ENCODE data around the gene CORO1C. TPM values are rescaled to one million over a fixed set of nuclear protein-coding genes. Genes with fewer than 3 reads are reported as not detected.
"Not testable (repeated sequence)": the region's sequence is repeated elsewhere in the genome, so short reads cannot be mapped to it uniquely, and the experiment has no call there.

The CORO1C gene
- polyA plus RNA-seq, 6 donors from 2014 or later = 71.0 to 84.7 (median 73.4) TPM

GRCh38 chr12:108618953-108619274 is 112.4 kb downstream of the CORO1C start:
- Mint-ChIP-seq H3K4me3 (peak overlapping the region in 2 of 8 donors; percentile 13 to 65), H3K36me3 (peaks cover 18 to 27% of the 10 kb centered on the region in 2 donors), H3K27ac (peak overlapping the region in 5 of 6 donors; percentile 29 to 99 (median 88)), H3K4me1 (peaks cover 50 to 81% (median 55%) of the 10 kb centered on the region in 3 donors)
- not testable (repeated sequence) for H3K27me3 Mint-ChIP-seq; DNase-seq; H3K9me3 Mint-ChIP-seq; ATAC-seq (ENCODE audit: low read depth in 2 of 2)

DNA sequence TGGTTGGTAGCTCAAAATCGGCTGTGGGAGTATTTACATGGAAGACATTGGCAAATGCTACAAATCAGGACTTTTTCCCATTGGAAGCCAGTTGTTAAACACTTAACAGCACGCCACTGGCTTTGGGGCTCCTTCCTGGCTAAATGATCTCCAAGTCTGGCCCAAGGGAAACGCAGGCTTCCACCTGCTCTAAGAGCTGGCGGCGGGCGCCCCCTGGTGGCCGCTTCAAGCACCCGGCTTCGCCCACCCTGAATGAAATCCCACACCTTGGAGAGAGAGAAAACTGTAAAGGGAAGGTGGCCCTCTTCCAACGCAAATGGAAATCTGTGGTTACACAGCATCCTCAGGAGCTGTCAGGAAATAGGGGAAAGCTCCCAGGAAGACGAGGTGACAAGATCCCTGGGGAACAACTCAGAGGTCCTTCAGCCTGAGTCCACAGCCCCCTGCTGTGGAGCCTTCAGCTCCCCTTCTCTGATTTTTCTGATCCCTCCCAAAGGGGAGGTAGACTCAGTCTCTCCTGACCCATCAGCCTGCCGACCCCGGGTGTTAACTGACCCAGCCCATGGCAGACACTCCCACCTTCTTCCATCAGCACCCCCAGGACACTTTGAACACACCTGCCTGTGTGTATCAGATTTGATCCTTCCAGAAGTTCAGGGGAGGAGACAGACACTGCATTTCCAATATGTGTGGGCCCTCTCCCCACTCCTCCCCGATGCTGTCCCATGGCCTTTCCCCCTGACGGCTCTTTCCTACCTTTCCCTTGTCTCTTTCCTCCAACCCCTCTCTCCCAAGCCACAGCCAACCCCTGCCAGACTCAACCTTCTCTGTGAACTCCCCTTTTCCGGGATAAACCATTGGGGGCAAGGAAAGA is 113.0 kb downstream of the CORO1C start:
- peak overlapping the region; percentile 83 to 99 (median 98) for H3K27ac Mint-ChIP-seq
- H3K9me3 Mint-ChIP-seq = peaks cover 0 to 9% (median 5%) of the 10 kb centered on the region in 7 donors
- H3K27me3 Mint-ChIP-seq = no peaks in the 10 kb centered on the region
- peaks cover 54 to 84% (median 60%) of the 10 kb centered on the region in 3 donors for H3K4me1 Mint-ChIP-seq
- peaks cover 18 to 24% of the 10 kb centered on the region in 2 donors for H3K36me3 Mint-ChIP-seq
- DNase-seq (peak; percentile 74), ATAC-seq (ENCODE audit: low read depth in 2 of 2) (peak; percentile 45 to 51)
- H3K4me3 Mint-ChIP-seq = peak overlapping the region in 6 of 8 donors; percentile 1 to 78 (median 48)

GRCh38 chr12:108616941-108617858 is 114.1 kb downstream of the CORO1C start:
- no peaks in the 10 kb centered on the region for H3K27me3 Mint-ChIP-seq
- peaks cover 0 to 9% (median 4%) of the 10 kb centered on the region in 7 donors for H3K9me3 Mint-ChIP-seq
- peaks cover 54 to 89% (median 62%) of the 10 kb centered on the region in 3 donors for H3K4me1 Mint-ChIP-seq

GRCh38 chr12:108616359-108616758 is 115.0 kb downstream of the CORO1C start:
- Mint-ChIP-seq H3K27me3 (no peaks in the 10 kb centered on the region), H3K4me1 (peaks cover 57 to 84% (median 63%) of the 10 kb centered on the region in 3 donors), H3K9me3 (peaks cover 0 to 9% (median 4%) of the 10 kb centered on the region in 7 donors), H3K36me3 (peaks cover 10 to 18% of the 10 kb centered on the region in 2 donors), H3K4me3 (peak overlapping the region in 4 of 8 donors; percentile 61 to 85 (median 80)), H3K27ac (peak overlapping the region; percentile 88 to 99 (median 98))
- ATAC-seq (ENCODE audit: low read depth in 2 of 2) (no peak), DNase-seq (no peak)

More at GRCh38 chr12:108616941-108617858, 114.1 kb downstream of the CORO1C start:
- ATAC-seq (ENCODE audit: low read depth in 2 of 2) (peak; percentile 88 to 89), DNase-seq (peak; percentile 82)
- Mint-ChIP-seq H3K4me3 (peak overlapping the region in 7 of 8 donors; percentile 6 to 85 (median 67)), H3K27ac (peak overlapping the region; percentile 88 to 99 (median 98)), H3K36me3 (peaks cover 12 to 19% of the 10 kb centered on the region in 2 donors)

DNA sequence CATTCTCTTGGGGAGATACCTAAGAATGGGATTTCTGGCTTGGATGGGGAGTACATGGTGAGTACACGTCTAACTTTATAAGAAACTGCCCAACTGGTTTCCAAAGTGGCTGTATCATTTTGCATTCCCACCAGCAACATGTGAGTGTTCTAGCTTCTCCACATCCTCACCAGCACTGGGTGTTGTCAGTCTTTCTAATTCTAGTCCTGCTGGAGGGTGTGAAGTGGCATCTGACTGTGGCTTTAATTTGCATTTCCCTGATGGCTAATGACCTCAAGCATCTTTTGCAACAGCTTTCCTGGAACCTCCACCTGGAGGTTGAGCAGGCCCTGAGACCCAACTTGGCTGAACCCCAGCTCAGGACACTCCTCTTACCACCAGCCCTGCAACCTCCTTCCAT is 115.4 kb downstream of the CORO1C start:
- Mint-ChIP-seq H3K4me1 (peaks cover 53 to 80% (median 59%) of the 10 kb centered on the region in 3 donors), H3K4me3 (peak overlapping the region in 1 of 8 donors; percentile 44), H3K27ac (peak overlapping the region in 5 of 6 donors; percentile 59 to 99 (median 98)), H3K9me3 (peaks cover 0 to 9% (median 4%) of the 10 kb centered on the region in 7 donors), H3K27me3 (no peaks in the 10 kb centered on the region), H3K36me3 (peaks cover 10 to 14% of the 10 kb centered on the region in 2 donors)
- no peak for ATAC-seq (ENCODE audit: low read depth in 2 of 2)
- DNase-seq = no peak

DNA sequence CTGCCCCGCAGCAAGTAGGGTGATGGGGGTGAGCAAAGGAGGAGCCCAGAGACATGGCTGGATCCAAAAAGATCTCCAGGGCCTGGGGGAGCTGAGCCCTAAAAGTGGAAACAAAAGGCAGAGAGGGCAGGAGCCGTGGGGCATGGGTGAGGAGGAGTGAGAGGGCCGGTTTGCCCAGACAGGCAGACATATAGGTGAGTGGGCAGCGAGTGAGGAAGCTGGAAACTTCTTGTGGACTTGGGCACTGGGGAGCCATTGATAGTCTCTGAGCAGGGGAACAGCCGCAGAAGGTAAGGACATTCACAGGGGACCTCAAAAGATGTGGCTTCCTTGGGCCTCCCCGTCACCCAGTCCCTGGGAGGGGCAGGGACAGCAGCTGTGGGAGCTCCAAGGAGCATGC is 116.7 kb downstream of the CORO1C start:
- peaks cover 0 to 6% (median 0%) of the 10 kb centered on the region in 3 donors for H3K27me3 Mint-ChIP-seq
- peaks cover 7 to 10% of the 10 kb centered on the region in 2 donors for H3K36me3 Mint-ChIP-seq
- peak overlapping the region in 5 of 6 donors; percentile 61 to 99 (median 96) for H3K27ac Mint-ChIP-seq
- peaks cover 0 to 9% (median 4%) of the 10 kb centered on the region in 7 donors for H3K9me3 Mint-ChIP-seq
- no peak overlapping the region for H3K4me3 Mint-ChIP-seq
- ATAC-seq (ENCODE audit: low read depth in 2 of 2) (no peak), DNase-seq (no peak)
- H3K4me1 Mint-ChIP-seq = peaks cover 48 to 73% (median 59%) of the 10 kb centered on the region in 3 donors

GRCh38 chr12:108614041-108614440 is 117.3 kb downstream of the CORO1C start:
- Mint-ChIP-seq H3K9me3 (peaks cover 0 to 9% (median 4%) of the 10 kb centered on the region in 7 donors), H3K27me3 (peaks cover 0 to 6% (median 0%) of the 10 kb centered on the region in 3 donors), H3K27ac (peak overlapping the region in 5 of 6 donors; percentile 61 to 99 (median 96)), H3K4me1 (peaks cover 48 to 67% (median 59%) of the 10 kb centered on the region in 3 donors), H3K36me3 (peaks cover 6 to 10% of the 10 kb centered on the region in 2 donors), H3K4me3 (no peak overlapping the region)
- ATAC-seq (ENCODE audit: low read depth in 2 of 2) (no peak), DNase-seq (no peak)

- Mint-ChIP-seq H3K36me3 (peaks cover 6 to 10% of the 10 kb centered on the region in 2 donors), H3K4me1 (peaks cover 45 to 62% (median 54%) of the 10 kb centered on the region in 3 donors), H3K4me3 (no peak overlapping the region), H3K27me3 (peaks cover 0 to 10% (median 2%) of the 10 kb centered on the region in 3 donors), H3K27ac (peak overlapping the region in 4 of 6 donors; percentile 69 to 98 (median 82)), H3K9me3 (peaks cover 0 to 9% (median 4%) of the 10 kb centered on the region in 7 donors)
- ATAC-seq (ENCODE audit: low read depth in 2 of 2) (no peak), DNase-seq (no peak)
Observed at GRCh38 chr12:108613548-108613947, 117.8 kb downstream of the CORO1C start.

GRCh38 chr12:108612788-108613282 is 118.5 kb downstream of the CORO1C start:
- Mint-ChIP-seq H3K36me3 (peaks cover 6 to 10% of the 10 kb centered on the region in 2 donors), H3K27me3 (peaks cover under 1 to 16% (median 9%) of the 10 kb centered on the region in 3 donors), H3K27ac (peak overlapping the region in 3 of 6 donors; percentile 7 to 98 (median 87)), H3K4me3 (peak overlapping the region in 1 of 8 donors; percentile 77), H3K9me3 (peaks cover 0 to 9% (median 4%) of the 10 kb centered on the region in 7 donors), H3K4me1 (peaks cover 38 to 55% (median 47%) of the 10 kb centered on the region in 3 donors)
- no peak for DNase-seq
- ATAC-seq (ENCODE audit: low read depth in 2 of 2) = no peak

- peak overlapping the region in 2 of 8 donors; percentile 37 to 77 for H3K4me3 Mint-ChIP-seq
- H3K27ac Mint-ChIP-seq = peak overlapping the region in 3 of 6 donors; percentile 47 to 98 (median 50)
- peaks cover 32 to 46% (median 38%) of the 10 kb centered on the region in 3 donors for H3K4me1 Mint-ChIP-seq
- peaks cover 6 to 10% of the 10 kb centered on the region in 2 donors for H3K36me3 Mint-ChIP-seq
- H3K27me3 Mint-ChIP-seq = peaks cover 4 to 18% (median 17%) of the 10 kb centered on the region in 3 donors
- DNase-seq = peak; percentile 66
- peak; percentile 54 to 67 for ATAC-seq (ENCODE audit: low read depth in 2 of 2)
- peaks cover 0 to 9% (median 4%) of the 10 kb centered on the region in 7 donors for H3K9me3 Mint-ChIP-seq
Observed at GRCh38 chr12:108611884-108612415, 119.4 kb downstream of the CORO1C start.

DNA sequence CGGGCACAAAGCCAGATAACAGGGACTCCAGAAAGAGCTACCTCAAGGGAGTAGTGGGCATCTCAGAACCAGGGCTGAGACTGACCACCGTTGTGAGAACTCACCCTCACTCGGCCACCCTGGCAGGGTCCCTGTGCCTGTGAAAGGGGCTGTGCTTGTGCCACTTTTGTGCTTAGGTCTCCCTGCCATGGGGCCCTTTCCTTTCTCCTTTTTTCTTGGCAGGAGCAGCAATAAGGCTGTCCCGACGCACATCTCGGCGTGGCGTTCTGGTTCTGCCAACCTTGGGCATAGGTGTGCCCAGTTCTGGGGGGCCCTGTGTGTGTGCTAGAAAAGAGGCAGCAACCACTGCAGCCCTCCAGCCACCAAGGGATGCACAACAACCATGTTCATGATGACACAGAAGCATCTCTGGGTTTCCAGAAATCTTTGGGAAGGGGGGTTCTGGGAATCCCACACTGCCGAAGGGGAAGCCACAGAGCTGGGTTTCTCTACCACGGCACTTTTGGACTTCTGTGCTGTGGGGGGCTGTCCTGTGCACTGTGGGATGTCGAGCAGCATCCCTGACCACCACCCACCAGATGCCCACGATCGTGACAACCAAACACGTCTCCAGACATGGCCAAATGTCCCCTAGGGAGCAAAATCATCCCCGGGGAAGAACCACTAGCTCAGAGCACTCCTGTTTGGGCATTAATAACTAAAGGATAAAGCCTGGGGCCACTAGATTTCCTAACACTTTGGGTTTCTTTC is 120.3 kb downstream of the CORO1C start:
- H3K36me3 Mint-ChIP-seq = peaks cover under 1 to 2% of the 10 kb centered on the region in 2 donors
- DNase-seq (no peak), ATAC-seq (ENCODE audit: low read depth in 2 of 2) (no peak)
- H3K4me3 Mint-ChIP-seq = peak overlapping the region in 1 of 8 donors; percentile 68
- peak overlapping the region in 2 of 6 donors; percentile 34 to 98 for H3K27ac Mint-ChIP-seq
- peaks cover 0 to 4% (median 0%) of the 10 kb centered on the region in 7 donors for H3K9me3 Mint-ChIP-seq
- H3K27me3 Mint-ChIP-seq = peaks cover 4 to 19% (median 18%) of the 10 kb centered on the region in 3 donors
- H3K4me1 Mint-ChIP-seq = peaks cover 23 to 37% (median 29%) of the 10 kb centered on the region in 3 donors

Measured in naive B cell (primary cell).